GM12878 (cell line): ENCODE measurements around the gene ZNF43. TPM values are rescaled to one million over a fixed set of nuclear protein-coding genes. Genes with fewer than 3 reads are reported as not detected.

ENCODE experiments used
- ATAC-seq: fragments of 200-7000 bp; cut with Tn5 transposase; 3 replicates; pipeline ENCODE4 v1.9.1; 2020; ENCODE audit warnings: mild to moderate bottlenecking, moderate library complexity
- BruUV-seq: library from RNA; stranded (reverse); fragments of 400-500 nt; replicated peaks from 2 replicates; lab custom pipeline; 2021; lab: Mats Ljungman, UMichigan
- CTCF ChIA-PET: fragments of 300-600 bp; sonication (Branson Sonifier 250); formaldehyde crosslinking; extraction: SDS; loops from one replicate; lab custom pipeline; 2021; ENCODE audit warnings: inconsistent platforms; lab: Yijun Ruan, JAX
- POLR2A ChIA-PET: fragments of 350-600 bp; formaldehyde crosslinking; extraction: SDS; loops from one replicate; lab custom pipeline; 2021; ENCODE audit warnings: inconsistent platforms; lab: Charles Lee
- RAD21 ChIA-PET: fragments of 300-600 bp; sonication (Branson Sonifier 250); formaldehyde crosslinking; loops from one replicate; lab custom pipeline; 2023; ENCODE audit warnings: antibody characterized with exemption; ENCODE audit not compliant: unreplicated experiment; lab: Charles Lee
- SMC1A ChIA-PET: fragments of 300-600 bp; sonication (Branson Sonifier 250); formaldehyde crosslinking; loops from one replicate; lab custom pipeline; 2023; ENCODE audit not compliant: unreplicated experiment, uncharacterized antibody; lab: Charles Lee
- DNase-seq: peaks from one replicate; pipeline ENCODE4 v3.0.0-alpha.2; 2011; ENCODE audit warnings: low read depth, low spot score
- FAIRE-seq: peaks from 3 replicates; lab custom pipeline; 2011; peaks lifted over from hg19 to GRCh38; lab: Jason Lieb, UNC
- H2AFZ ChIP-seq: 2 replicates; pipeline ENCODE4 v1.6.0; 2011; ENCODE audit warnings: low read depth, low read length, control low read depth; ENCODE audit not compliant: control insufficient read depth
- H3K27ac ChIP-seq: 2 replicates; pipeline ENCODE4 v1.5.1; 2011; ENCODE audit warnings: control low read depth; ENCODE audit not compliant: control insufficient read depth, insufficient read depth
- H3K27me3 ChIP-seq, 2 experiments: replicated peaks in 1 of 2; 2 replicates each; pipeline versions ENCODE4 v1.6.0 to v1.6.1; 2011; ENCODE audit warnings: low read length in 1 of 2; ENCODE audit not compliant: control insufficient read depth in 2 of 2, insufficient read depth in 2 of 2
- H3K36me3 ChIP-seq, 2 experiments: 2 replicates each; pipeline ENCODE4 v1.5.1; 2011; ENCODE audit warnings: low read length in 1 of 2; ENCODE audit not compliant: control insufficient read depth in 2 of 2, insufficient read depth in 2 of 2
- H3K4me1 ChIP-seq: 2 replicates; pipeline ENCODE4 v1.6.1; 2011; ENCODE audit warnings: mild to moderate bottlenecking, low read length, moderate library complexity, mixed read lengths; ENCODE audit not compliant: control insufficient read depth, insufficient read depth
- H3K4me2 ChIP-seq: 2 replicates; pipeline ENCODE4 v1.6.0; 2011; ENCODE audit warnings: control low read depth; ENCODE audit not compliant: control insufficient read depth, insufficient read depth
- H3K4me3 ChIP-seq: fragments of 200-600 bp; sonication (generic); 2 replicates; pipeline ENCODE4 v1.5.1; 2016
- H3K79me2 ChIP-seq: 2 replicates; pipeline ENCODE4 v1.6.0; 2011; ENCODE audit warnings: low read length; ENCODE audit not compliant: control insufficient read depth, insufficient read depth
- H3K9ac ChIP-seq: 2 replicates; pipeline ENCODE4 v1.8.0; 2011; ENCODE audit warnings: low read length, control low read depth, mixed read lengths; ENCODE audit not compliant: control insufficient read depth, insufficient read depth
- H3K9me3 ChIP-seq: replicated peaks from 3 replicates; pipeline ENCODE4 v1.5.1; 2011; ENCODE audit warnings: mild to moderate bottlenecking, low read length; ENCODE audit not compliant: control insufficient read depth, insufficient read depth
- H4K20me1 ChIP-seq: 2 replicates; pipeline ENCODE4 v1.6.0; 2011; ENCODE audit not compliant: control insufficient read depth, insufficient read depth
- CREM ChIP-seq: IDR thresholded peaks from 2 replicates; pipeline ENCODE4 v1.6.1; 2014; ENCODE audit warnings: antibody characterized with exemption, low read depth
- DPF2 ChIP-seq: fragments of 450-650 bp; IDR thresholded peaks from 2 replicates; pipeline ENCODE4 v1.6.1; 2017; ENCODE audit warnings: mild to moderate bottlenecking
- MEF2A ChIP-seq: IDR thresholded peaks from 2 replicates; pipeline ENCODE4 v1.6.1; 2011; ENCODE audit warnings: low read depth, mild to moderate bottlenecking, low read length, moderate library complexity; ENCODE audit not compliant: insufficient read depth
- PAX5 ChIP-seq: IDR thresholded peaks from 2 replicates; pipeline ENCODE4 v1.6.1; 2011; ENCODE audit warnings: low read depth, low read length, borderline replicate concordance
- POLR2A ChIP-seq: IDR thresholded peaks from 2 replicates; pipeline ENCODE4 v1.6.1; 2011; ENCODE audit warnings: low read depth, mild to moderate bottlenecking, low read length
- YBX1 ChIP-seq: fragments of 450-650 bp; IDR thresholded peaks from 2 replicates; pipeline ENCODE4 v1.6.1; 2016; ENCODE audit warnings: antibody characterized with exemption
- WGBS: methylation state at CpG from one replicate; pipeline ENCODE4 v1.1.6; 2016; ENCODE audit warnings: low lambda C conversion rate; ENCODE audit not compliant: insufficient replicate concordance, insufficient coverage; ENCODE audit errors: missing lambda C conversion rate; 5-methylcytosine and 5-hydroxymethylcytosine counted together
- in situ Hi-C: fragments of 300-500 bp; cut with MboI; formaldehyde crosslinking; loops from 9 replicates; pipeline ENCODE4 v1.14.3; 2018; ENCODE audit warnings: mixed read lengths
- intact Hi-C: fragments of 100-400 bp; cut with micrococcal nuclease; formaldehyde crosslinking; loops from one replicate; pipeline ENCODE4 v1.14.2; 2022; ENCODE audit not compliant: unreplicated experiment
- polyA plus RNA-seq, 11 experiments: library from polyadenylated mRNA; depleted of rRNA in 4 of 11; unstranded in 6 of 11; stranded (reverse) in 5 of 11; fragments of >200 nt; fragmentation: Nextera tagmentation in 4 of 11; fragmentation: Illumina TruSeq in 1 of 11; extraction: Ambion mirVana in 4 of 11; extraction: Trizol in 1 of 11; gene quantifications; 1 replicate in 1 of 11; 2 replicates in 10 of 11; pipeline versions ENCODE4 v1.2.1 to v1.2.3, GENCODE V29; 2011 to 2016; ENCODE audit warnings: inconsistent platforms in 2 of 11, missing spikeins in 2 of 11, low read depth in 1 of 11
- total RNA-seq, 4 experiments: library from RNA; depleted of rRNA in 3 of 4; stranded (reverse); fragments of >200 nt in 3 of 4; fragmentation: Illumina TruSeq in 1 of 4; extraction: Trizol in 1 of 4; gene quantifications; 2 replicates each; pipeline versions ENCODE4 v1.2.1 to v1.2.3, GENCODE V29; 2013 to 2021
- TF ChIP-seq, protein P1 (sequence below): IDR thresholded peaks from 2 replicates; pipeline ENCODE4 v1.6.1; 2011; ENCODE audit warnings: borderline replicate concordance, low read depth, mild to moderate bottlenecking, moderate library complexity, low read length; ENCODE audit not compliant: insufficient read depth, poor library complexity, severe bottlenecking
- TF ChIP-seq, protein P2 (sequence below): fragments of 450-650 bp; IDR thresholded peaks from 2 replicates; pipeline ENCODE4 v1.6.1; 2016; ENCODE audit warnings: mild to moderate bottlenecking
- TF ChIP-seq, protein P3 (sequence below): fragments of 450-650 bp; IDR thresholded peaks from 2 replicates; pipeline ENCODE4 v1.6.1; 2016; ENCODE audit warnings: mild to moderate bottlenecking
- TF ChIP-seq, protein P4 (sequence below), 3 experiments: IDR thresholded peaks in 2 of 3; conservative IDR thresholded peaks in 1 of 3; 2 replicates each; pipeline ENCODE4 v1.5.1; 2011; ENCODE audit warnings: low read depth in 3 of 3, low read length in 3 of 3, mild to moderate bottlenecking in 3 of 3, control low read depth in 2 of 3, moderate library complexity in 2 of 3, inconsistent platforms in 1 of 3, mixed read lengths in 1 of 3; ENCODE audit not compliant: control insufficient read depth in 2 of 3, insufficient read depth in 1 of 3; ENCODE audit errors: extremely low read depth in 1 of 3
- TF ChIP-seq, protein P5 (sequence below): IDR thresholded peaks from 2 replicates; pipeline ENCODE4 v1.6.1; 2012; ENCODE audit warnings: low read depth, low read length, improper control_type of control experiment
- TF ChIP-seq, protein P6 (sequence below): fragments of 450-650 bp; IDR thresholded peaks from 2 replicates; pipeline ENCODE4 v1.6.1; 2017; ENCODE audit warnings: borderline replicate concordance

The ZNF43 gene
- total and polyA plus RNA-seq, 10 of the 15 experiments (the other 5 are each of a cell fraction or from before 2014, with no cell fraction given), result 0.07 to 1.0 (median 0.38) TPM

DNA sequence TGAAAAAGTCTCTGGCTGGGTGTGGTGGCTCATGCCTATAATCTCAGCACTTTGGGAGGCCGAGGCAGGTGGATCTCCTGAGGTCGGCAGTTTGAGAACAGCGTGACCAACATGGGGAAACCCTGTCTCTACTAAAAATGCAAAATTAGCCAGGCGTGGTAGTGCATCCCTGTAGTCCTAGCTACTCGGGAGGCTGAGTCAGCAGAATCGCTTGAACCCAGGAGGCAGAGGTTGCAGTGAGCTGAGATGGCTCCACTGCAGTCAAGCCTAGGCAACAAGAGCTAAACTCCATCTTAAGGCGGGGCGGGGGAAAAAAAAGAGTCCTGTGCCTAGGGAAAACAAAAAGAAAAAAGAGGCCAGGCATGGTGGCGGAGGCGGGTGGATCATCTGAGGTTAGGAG, 2.2 kb downstream of the ZNF43 start:
- Histone ChIP-seq H3K4me3 (no peak overlapping the region), H4K20me1 (no peaks in the 10 kb centered on the region), H2AFZ (no peak overlapping the region), H3K9ac (no peak overlapping the region), H3K27ac (no peak overlapping the region), H3K79me2 (no peaks in the 10 kb centered on the region), H3K36me3 (no peaks in the 10 kb centered on the region), H3K4me2 (no peak overlapping the region), H3K9me3 (no peaks in the 10 kb centered on the region; the same call in 2 of the 3 replicates), H3K4me1 (no peaks in the 10 kb centered on the region), H3K27me3 (no peaks in the 10 kb centered on the region)
- in situ Hi-C loops, result no loop called here
- ChIA-PET RAD21 (no interaction called here), SMC1A (no interaction called here), POLR2A (no interaction called here), CTCF (no interaction called here)
- WGBS, result 86% methylated on average over 10 of the region's 10 CpGs
- intact Hi-C loops, result no loop called here
- no peak for FAIRE-seq
- TF ChIP-seq DPF2 (no peak), CREM (no peak), POLR2A (no peak), MEF2A (no peak), YBX1 (no peak), PAX5 (no peak)
- TF ChIP-seq, protein P1, sequence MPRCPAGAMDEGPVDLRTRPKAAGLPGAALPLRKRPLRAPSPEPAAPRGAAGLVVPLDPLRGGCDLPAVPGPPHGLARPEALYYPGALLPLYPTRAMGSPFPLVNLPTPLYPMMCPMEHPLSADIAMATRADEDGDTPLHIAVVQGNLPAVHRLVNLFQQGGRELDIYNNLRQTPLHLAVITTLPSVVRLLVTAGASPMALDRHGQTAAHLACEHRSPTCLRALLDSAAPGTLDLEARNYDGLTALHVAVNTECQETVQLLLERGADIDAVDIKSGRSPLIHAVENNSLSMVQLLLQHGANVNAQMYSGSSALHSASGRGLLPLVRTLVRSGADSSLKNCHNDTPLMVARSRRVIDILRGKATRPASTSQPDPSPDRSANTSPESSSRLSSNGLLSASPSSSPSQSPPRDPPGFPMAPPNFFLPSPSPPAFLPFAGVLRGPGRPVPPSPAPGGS, result no peak
- TF ChIP-seq, protein P2, sequence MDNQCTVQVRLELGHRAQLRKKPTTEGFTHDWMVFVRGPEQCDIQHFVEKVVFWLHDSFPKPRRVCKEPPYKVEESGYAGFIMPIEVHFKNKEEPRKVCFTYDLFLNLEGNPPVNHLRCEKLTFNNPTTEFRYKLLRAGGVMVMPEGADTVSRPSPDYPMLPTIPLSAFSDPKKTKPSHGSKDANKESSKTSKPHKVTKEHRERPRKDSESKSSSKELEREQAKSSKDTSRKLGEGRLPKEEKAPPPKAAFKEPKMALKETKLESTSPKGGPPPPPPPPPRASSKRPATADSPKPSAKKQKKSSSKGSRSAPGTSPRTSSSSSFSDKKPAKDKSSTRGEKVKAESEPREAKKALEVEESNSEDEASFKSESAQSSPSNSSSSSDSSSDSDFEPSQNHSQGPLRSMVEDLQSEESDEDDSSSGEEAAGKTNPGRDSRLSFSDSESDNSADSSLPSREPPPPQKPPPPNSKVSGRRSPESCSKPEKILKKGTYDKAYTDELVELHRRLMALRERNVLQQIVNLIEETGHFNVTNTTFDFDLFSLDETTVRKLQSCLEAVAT, result no peak
- TF ChIP-seq, protein P3, sequence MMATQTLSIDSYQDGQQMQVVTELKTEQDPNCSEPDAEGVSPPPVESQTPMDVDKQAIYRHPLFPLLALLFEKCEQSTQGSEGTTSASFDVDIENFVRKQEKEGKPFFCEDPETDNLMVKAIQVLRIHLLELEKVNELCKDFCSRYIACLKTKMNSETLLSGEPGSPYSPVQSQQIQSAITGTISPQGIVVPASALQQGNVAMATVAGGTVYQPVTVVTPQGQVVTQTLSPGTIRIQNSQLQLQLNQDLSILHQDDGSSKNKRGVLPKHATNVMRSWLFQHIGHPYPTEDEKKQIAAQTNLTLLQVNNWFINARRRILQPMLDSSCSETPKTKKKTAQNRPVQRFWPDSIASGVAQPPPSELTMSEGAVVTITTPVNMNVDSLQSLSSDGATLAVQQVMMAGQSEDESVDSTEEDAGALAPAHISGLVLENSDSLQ, result no peak
- TF ChIP-seq, protein P4, sequence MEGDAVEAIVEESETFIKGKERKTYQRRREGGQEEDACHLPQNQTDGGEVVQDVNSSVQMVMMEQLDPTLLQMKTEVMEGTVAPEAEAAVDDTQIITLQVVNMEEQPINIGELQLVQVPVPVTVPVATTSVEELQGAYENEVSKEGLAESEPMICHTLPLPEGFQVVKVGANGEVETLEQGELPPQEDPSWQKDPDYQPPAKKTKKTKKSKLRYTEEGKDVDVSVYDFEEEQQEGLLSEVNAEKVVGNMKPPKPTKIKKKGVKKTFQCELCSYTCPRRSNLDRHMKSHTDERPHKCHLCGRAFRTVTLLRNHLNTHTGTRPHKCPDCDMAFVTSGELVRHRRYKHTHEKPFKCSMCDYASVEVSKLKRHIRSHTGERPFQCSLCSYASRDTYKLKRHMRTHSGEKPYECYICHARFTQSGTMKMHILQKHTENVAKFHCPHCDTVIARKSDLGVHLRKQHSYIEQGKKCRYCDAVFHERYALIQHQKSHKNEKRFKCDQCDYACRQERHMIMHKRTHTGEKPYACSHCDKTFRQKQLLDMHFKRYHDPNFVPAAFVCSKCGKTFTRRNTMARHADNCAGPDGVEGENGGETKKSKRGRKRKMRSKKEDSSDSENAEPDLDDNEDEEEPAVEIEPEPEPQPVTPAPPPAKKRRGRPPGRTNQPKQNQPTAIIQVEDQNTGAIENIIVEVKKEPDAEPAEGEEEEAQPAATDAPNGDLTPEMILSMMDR (IDR thresholded peaks at IDR 0.05 in 2 of 3, conservative IDR thresholded peaks at IDR 0.05 in 1 of 3; ENCODE audit: control insufficient read depth in 2 of 3, extremely low read depth in 1 of 3, insufficient read depth in 1 of 3, low read depth in 3 of 3, low read length in 3 of 3), result no peak
- TF ChIP-seq, protein P5, sequence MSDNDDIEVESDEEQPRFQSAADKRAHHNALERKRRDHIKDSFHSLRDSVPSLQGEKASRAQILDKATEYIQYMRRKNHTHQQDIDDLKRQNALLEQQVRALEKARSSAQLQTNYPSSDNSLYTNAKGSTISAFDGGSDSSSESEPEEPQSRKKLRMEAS, result no peak
- TF ChIP-seq, protein P6, sequence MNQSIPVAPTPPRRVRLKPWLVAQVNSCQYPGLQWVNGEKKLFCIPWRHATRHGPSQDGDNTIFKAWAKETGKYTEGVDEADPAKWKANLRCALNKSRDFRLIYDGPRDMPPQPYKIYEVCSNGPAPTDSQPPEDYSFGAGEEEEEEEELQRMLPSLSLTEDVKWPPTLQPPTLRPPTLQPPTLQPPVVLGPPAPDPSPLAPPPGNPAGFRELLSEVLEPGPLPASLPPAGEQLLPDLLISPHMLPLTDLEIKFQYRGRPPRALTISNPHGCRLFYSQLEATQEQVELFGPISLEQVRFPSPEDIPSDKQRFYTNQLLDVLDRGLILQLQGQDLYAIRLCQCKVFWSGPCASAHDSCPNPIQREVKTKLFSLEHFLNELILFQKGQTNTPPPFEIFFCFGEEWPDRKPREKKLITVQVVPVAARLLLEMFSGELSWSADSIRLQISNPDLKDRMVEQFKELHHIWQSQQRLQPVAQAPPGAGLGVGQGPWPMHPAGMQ, result no peak
- ATAC-seq, result no peak
- no TSS peak for BruUV-seq
- DNase-seq, result no peak
